ENCODE data around the gene RANBP17.

RANBP17 gene

GRCh38 chr5:171307789-171308452, 446.1 kb downstream of the RANBP17 start:
- DNase-seq, result no peak

GRCh38 chr5:171308453-171309275, 446.8 kb downstream of the RANBP17 start, which contains the start of gene TLX3:
Gene TLX3, plus strand, starts transcription at chr5:171309248. Its CDS starts 118 bp downstream, at chr5:171309366.
- no peak for DNase-seq

- no peak for DNase-seq
These were observed 447.7 kb downstream of the RANBP17 start for GRCh38 chr5:171309276-171310211.

- no peak for DNase-seq
These were observed 448.5 kb downstream of the RANBP17 start for GRCh38 chr5:171310212-171310818.

- no peak for DNase-seq
These were observed 449.1 kb downstream of the RANBP17 start for GRCh38 chr5:171310819-171311321.

GRCh38 chr5:171311322-171312077, 449.7 kb downstream of the RANBP17 start:
- DNase-seq, result no peak

GRCh38 chr5:171312129-171312974, 450.5 kb downstream of the RANBP17 start:
- DNase-seq, result no peak

- no peak for DNase-seq
These were observed 451.8 kb downstream of the RANBP17 start for GRCh38 chr5:171313481-171314206.

- DNase-seq, result no peak
These were observed 453.0 kb downstream of the RANBP17 start for GRCh38 chr5:171314728-171315385.

GRCh38 chr5:171315386-171315891, 453.6 kb downstream of the RANBP17 start:
- no peak for DNase-seq

GRCh38 chr5:171315925-171316257, 454.1 kb downstream of the RANBP17 start:
- no peak for DNase-seq

- DNase-seq, result no peak
These were observed 454.7 kb downstream of the RANBP17 start for GRCh38 chr5:171316258-171317121.

- DNase-seq, result no peak
These were observed 455.4 kb downstream of the RANBP17 start for GRCh38 chr5:171317230-171317629.

- DNase-seq, result no peak
These were observed 456.2 kb downstream of the RANBP17 start for GRCh38 chr5:171318026-171318425.

- no peak for DNase-seq
These were observed 459.6 kb downstream of the RANBP17 start for GRCh38 chr5:171321447-171321846.

- no peak for DNase-seq
These were observed 460.7 kb downstream of the RANBP17 start for GRCh38 chr5:171322527-171322926.

- no peak for DNase-seq
These were observed 461.2 kb downstream of the RANBP17 start for GRCh38 chr5:171323007-171323406.
